ENCODE measurements around the gene LIMA1.

LIMA1 gene

DNA sequence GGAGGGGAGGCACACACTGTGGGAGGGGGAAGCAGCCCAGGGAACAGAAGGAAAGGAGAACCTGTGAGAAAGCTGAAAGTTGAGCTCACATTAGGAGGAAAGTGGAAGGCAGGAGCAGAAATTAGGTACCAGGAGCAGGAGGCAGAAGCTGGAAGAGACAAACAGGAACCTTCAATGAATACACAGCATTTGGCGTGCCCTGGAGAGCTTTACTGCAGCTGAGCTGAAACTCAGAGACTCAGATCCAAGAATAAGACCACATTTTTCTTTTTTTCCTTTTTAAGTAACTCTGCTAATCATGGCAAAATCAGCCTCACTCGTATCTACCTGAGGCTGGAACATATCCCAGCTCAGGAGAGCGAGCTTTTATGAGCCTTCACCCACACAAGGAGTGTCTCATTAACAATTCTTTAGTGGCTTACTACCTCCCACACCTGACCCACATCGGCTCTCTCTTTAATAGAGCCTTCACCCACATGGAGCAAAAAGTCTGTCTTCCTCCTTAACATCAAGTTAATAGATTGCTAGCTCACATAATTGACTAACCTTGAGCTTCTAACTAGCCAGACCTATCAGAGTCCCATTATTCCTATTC, 97.9 kb downstream of the LIMA1 start:
- TF ChIP-seq EZH2phosphoT487 (conservative IDR thresholded peaks at IDR 0.05; ENCODE audit: low read length) (no peak), CTCF (IDR thresholded peaks at IDR 0.05; ENCODE audit: insufficient read depth, low read length, poor library complexity, severe bottlenecking) (no peak)
- no peaks in the 10 kb centered on the region for H3K36me3 ChIP-seq (ENCODE audit: low read length)
- no peaks in the 10 kb centered on the region for H3F3A ChIP-seq (ENCODE audit: insufficient read depth)
- no peaks in the 10 kb centered on the region for H3K79me2 ChIP-seq (ENCODE audit: insufficient read depth, low read length)
- H4K20me1 ChIP-seq (ENCODE audit: low read depth, low read length) = no peaks in the 10 kb centered on the region
- no peaks in the 10 kb centered on the region for H3K27me3 ChIP-seq (ENCODE audit: low read length)
- H3K4me3 ChIP-seq (ENCODE audit: insufficient read depth, low read length, poor library complexity, severe bottlenecking) = no peak overlapping the region
- no peaks in the 10 kb centered on the region for H3K9me2 ChIP-seq (replicated peaks; ENCODE audit: insufficient read depth, low read length)
- H3K9ac ChIP-seq (ENCODE audit: low read length) = no peak overlapping the region
- H3K27ac ChIP-seq (ENCODE audit: low read depth, low read length) = no peak overlapping the region
- H3K9me3 ChIP-seq (ENCODE audit: insufficient read depth, low read length) = no peaks in the 10 kb centered on the region
- no peak overlapping the region for H2AFZ ChIP-seq (ENCODE audit: low read depth, low read length, severe bottlenecking)
- no peak overlapping the region for H3K4me2 ChIP-seq (ENCODE audit: low read depth, low read length, poor library complexity, severe bottlenecking)

DNA sequence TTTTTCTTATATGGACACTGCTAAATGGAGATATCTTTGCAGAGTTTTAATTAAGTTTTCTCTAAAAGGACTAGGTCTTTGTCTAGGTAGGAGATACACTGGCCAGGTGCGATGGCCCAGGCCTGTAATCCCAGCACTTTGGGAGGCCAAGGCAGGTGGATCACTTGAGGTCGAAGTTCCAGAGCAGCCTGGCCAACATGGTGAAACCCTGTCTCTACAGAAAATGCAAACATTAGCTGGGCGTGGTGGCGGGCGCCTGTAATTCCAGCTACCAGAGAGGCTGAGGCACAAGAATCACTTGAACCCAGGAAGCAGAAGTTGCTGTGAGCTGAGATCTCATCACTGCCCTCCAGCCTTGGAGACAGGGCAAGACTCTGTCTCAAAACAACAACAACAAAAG, 99.1 kb downstream of the LIMA1 start:
- no peak overlapping the region for H3K4me2 ChIP-seq (ENCODE audit: low read depth, low read length, poor library complexity, severe bottlenecking)

GRCh38 chr12:50182461-50182860, 100.9 kb downstream of the LIMA1 start:
- Histone ChIP-seq H2AFZ (ENCODE audit: low read depth, low read length, severe bottlenecking) (no peak overlapping the region), H3K79me2 (ENCODE audit: insufficient read depth, low read length) (no peaks in the 10 kb centered on the region), H3K4me2 (ENCODE audit: low read depth, low read length, poor library complexity, severe bottlenecking) (no peak overlapping the region), H3F3A (ENCODE audit: insufficient read depth) (no peaks in the 10 kb centered on the region), H3K36me3 (ENCODE audit: low read length) (no peaks in the 10 kb centered on the region), H4K20me1 (ENCODE audit: low read depth, low read length) (no peaks in the 10 kb centered on the region), H3K9me3 (ENCODE audit: insufficient read depth, low read length) (no peaks in the 10 kb centered on the region), H3K27me3 (ENCODE audit: low read length) (no peaks in the 10 kb centered on the region), H3K27ac (ENCODE audit: low read depth, low read length) (no peak overlapping the region), H3K9ac (ENCODE audit: low read length) (no peak overlapping the region), H3K4me3 (ENCODE audit: insufficient read depth, low read length, poor library complexity, severe bottlenecking) (no peak overlapping the region), H3K9me2 (replicated peaks; ENCODE audit: insufficient read depth, low read length) (no peaks in the 10 kb centered on the region)
- TF ChIP-seq EZH2phosphoT487 (conservative IDR thresholded peaks at IDR 0.05; ENCODE audit: low read length) = no peak
- TF ChIP-seq CTCF (IDR thresholded peaks at IDR 0.05; ENCODE audit: insufficient read depth, low read length, poor library complexity, severe bottlenecking) = no peak

More for the DNA sequence above, 99.1 kb downstream of the LIMA1 start:
- Histone ChIP-seq H3K36me3 (ENCODE audit: low read length) (no peaks in the 10 kb centered on the region), H3K4me3 (ENCODE audit: insufficient read depth, low read length, poor library complexity, severe bottlenecking) (no peak overlapping the region), H3F3A (ENCODE audit: insufficient read depth) (no peaks in the 10 kb centered on the region), H3K9ac (ENCODE audit: low read length) (no peak overlapping the region), H3K9me2 (replicated peaks; ENCODE audit: insufficient read depth, low read length) (no peaks in the 10 kb centered on the region), H3K27ac (ENCODE audit: low read depth, low read length) (no peak overlapping the region), H3K27me3 (ENCODE audit: low read length) (no peaks in the 10 kb centered on the region), H3K79me2 (ENCODE audit: insufficient read depth, low read length) (no peaks in the 10 kb centered on the region), H2AFZ (ENCODE audit: low read depth, low read length, severe bottlenecking) (no peak overlapping the region), H4K20me1 (ENCODE audit: low read depth, low read length) (no peaks in the 10 kb centered on the region), H3K9me3 (ENCODE audit: insufficient read depth, low read length) (no peaks in the 10 kb centered on the region)
- TF ChIP-seq EZH2phosphoT487 (conservative IDR thresholded peaks at IDR 0.05; ENCODE audit: low read length) (no peak), CTCF (IDR thresholded peaks at IDR 0.05; ENCODE audit: insufficient read depth, low read length, poor library complexity, severe bottlenecking) (no peak)
